Stomach (tissue), 4 donors: ENCODE data around the gene SLC35F5.

Experiments
- POLR2AphosphoS5 ChIP-seq, 3 donors: sonication (generic); formaldehyde crosslinking; IDR thresholded peaks; one replicate each; pipeline ENCODE4 v1.6.1; 2016; ENCODE audit warnings: antibody characterized with exemption in 3 of 3
- TF ChIP-seq, protein P1 (sequence below), 7 experiments: fragments of 450-650 bp in 4 of 7; fragments of 200-600 bp in 3 of 7; sonication (generic) in 3 of 7; IDR thresholded peaks; one replicate each; pipeline ENCODE4 v1.5.1; 2016 to 2019; ENCODE audit warnings: antibody characterized with exemption in 7 of 7, control low read depth in 2 of 7, mild to moderate bottlenecking in 1 of 7

DNA sequence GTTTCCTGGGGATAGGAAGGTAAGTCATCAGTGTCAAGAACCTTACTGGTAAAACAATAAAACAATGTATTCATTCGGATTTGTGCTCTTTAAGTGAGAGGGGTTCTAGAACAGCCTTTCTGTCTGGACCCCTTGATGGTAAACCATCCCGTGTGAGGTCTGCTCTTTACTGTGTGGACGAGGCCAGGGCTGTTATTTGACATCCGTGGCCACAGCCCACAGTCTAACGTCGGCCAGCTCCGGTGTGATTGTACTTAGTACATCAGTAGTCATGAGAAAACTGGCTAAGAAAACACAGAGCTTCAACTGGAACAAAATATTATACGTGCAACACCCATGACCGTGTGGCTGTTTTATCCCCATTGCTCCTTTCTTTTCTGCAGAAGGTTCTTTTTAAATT, 62.0 kb downstream of the SLC35F5 start:
- TF ChIP-seq, protein P1, sequence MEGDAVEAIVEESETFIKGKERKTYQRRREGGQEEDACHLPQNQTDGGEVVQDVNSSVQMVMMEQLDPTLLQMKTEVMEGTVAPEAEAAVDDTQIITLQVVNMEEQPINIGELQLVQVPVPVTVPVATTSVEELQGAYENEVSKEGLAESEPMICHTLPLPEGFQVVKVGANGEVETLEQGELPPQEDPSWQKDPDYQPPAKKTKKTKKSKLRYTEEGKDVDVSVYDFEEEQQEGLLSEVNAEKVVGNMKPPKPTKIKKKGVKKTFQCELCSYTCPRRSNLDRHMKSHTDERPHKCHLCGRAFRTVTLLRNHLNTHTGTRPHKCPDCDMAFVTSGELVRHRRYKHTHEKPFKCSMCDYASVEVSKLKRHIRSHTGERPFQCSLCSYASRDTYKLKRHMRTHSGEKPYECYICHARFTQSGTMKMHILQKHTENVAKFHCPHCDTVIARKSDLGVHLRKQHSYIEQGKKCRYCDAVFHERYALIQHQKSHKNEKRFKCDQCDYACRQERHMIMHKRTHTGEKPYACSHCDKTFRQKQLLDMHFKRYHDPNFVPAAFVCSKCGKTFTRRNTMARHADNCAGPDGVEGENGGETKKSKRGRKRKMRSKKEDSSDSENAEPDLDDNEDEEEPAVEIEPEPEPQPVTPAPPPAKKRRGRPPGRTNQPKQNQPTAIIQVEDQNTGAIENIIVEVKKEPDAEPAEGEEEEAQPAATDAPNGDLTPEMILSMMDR (IDR thresholded peaks at IDR 0.05), result no peak
- no peak for TF ChIP-seq POLR2AphosphoS5 (IDR thresholded peaks at IDR 0.05)
